CD4-positive, alpha-beta T cell treated with Interleukin-4 for 4 hours (primary cell): ENCODE data around the gene YKT6.
"Not testable (repeated sequence)": the region's sequence is repeated elsewhere in the genome, so short reads cannot be mapped to it uniquely, and the experiment has no call there.

Experiments
- DNase-seq: peaks from one replicate; pipeline ENCODE4 v3.0.0-alpha.2; 2020

Gene YKT6

DNA sequence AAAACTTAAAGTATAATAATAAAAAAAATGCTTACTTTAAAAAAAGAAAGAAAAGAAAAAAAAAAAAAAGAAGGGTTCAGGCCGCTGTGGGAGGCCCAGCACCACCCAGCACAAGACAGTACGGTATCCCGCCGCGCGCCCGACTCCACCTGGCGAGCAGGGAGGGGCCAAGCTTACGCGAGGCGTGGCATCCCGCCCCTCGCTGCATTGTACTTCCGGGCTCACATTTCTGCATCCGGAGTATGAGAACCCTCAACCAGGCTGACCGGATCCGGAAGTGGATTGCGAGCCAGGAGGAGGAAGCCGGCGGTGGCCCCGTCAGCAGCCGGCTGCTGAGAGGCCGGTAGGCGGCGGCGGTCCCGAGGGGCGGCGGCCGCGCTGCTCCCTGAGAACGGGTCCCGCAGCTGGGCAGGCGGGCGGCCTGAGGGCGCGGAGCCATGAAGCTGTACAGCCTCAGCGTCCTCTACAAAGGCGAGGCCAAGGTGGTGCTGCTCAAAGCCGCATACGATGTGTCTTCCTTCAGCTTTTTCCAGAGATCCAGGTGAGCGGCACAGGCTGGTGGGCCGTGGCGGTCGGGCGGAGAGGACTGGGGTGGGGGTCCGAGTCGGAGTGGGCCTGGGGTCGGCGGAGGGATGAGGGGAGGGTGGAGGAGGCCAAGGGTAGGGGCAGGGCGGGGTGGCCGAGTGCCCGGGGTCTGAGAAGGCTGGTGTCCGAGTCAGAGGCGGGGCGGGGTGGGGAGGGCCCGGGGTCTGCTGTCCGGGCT lies at the start of gene YKT6:
YKT6 (plus strand) TSS at position 280 of the 763 bp plus-strand sequence; CDS start at position 438, 158 bp downstream.
- DNase-seq: peak; percentile 94

DNA sequence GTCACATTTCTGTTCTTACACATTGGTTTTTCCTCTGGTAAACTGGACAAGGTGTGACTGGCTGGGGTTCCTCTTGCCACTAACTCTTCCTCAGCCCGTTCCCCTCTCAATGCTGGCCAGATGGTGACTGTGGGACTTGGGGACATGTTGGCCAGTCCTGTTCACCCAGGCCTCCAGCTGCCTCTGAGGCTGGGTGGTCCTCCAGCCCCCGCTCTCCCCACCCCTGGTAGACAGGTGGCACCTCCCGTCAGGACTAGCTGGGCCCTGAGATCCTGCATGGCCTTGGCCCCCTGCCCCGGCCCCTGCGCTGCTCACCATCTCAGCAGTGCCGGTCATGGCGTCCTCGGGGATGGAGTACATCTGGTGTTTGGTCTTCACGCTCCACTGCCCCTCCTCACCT lies 48.8 kb upstream of the YKT6 start:
- no peak for DNase-seq

DNA sequence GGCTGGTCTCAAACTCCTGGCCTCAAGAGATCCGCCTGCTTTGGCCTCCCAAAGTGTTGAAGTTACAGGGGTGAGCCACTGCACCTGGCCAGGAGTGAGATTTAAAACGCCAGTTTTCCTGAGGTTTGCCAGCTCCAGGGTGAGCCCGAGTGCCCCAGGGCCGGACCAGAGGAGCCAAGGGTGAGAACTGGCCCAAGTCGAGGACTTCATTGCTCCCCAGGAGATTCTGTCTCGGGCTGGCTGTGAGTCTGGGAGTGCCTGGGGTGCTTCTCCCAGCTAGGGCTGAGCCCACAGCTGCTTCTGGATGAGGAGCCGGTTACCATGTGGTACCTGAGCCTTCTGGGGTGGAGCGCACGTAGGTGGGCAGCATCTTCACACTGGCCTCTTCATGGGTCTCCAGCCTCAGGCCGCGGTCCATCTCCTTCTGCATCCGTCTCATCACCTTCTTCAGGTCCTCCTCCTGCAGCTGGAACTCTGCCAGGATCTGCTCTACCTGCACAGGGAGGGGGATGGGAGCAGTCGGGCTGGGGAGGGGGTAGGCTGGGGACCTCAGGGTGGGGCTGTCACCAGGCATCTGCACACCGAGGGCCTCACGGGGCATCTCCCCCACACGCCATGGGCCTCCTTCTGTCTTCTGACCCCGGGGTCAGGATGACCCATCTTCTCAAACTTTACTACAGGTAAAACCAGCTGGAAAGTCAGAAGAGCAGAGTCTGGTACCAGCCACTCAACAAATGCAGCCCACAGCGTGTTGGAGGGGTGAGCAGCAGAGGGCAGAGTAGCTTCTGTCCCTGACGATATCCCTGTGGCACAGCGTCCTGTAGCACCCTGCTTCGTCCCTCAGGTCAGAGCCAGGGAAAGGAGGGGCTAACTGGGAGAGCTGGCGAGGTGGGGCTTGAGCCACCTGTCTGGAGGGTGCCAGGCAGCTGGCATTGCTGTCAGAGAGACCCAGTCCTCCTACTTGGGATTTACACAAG lies 47.5 kb upstream of the YKT6 start:
- DNase-seq: no peak

DNA sequence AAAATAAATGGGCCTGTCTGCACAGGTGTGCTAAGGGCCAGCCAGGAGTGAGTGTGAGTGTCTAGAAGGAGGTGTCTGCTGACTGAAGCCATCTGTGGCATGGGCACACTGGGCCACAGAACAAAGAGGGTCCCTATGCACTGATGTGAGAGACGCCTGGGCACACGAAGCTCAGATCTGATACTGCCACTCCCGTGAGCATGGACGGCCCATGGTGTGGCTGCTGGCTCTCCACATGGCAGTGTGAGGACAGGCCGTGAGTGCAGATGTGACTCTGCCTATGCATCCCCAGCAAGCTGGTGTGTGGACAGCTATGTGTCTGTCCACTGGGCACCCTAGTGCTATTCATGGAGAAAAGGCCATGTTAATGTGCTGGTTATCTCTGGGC lies 46.8 kb upstream of the YKT6 start:
- DNase-seq: no peak

DNA sequence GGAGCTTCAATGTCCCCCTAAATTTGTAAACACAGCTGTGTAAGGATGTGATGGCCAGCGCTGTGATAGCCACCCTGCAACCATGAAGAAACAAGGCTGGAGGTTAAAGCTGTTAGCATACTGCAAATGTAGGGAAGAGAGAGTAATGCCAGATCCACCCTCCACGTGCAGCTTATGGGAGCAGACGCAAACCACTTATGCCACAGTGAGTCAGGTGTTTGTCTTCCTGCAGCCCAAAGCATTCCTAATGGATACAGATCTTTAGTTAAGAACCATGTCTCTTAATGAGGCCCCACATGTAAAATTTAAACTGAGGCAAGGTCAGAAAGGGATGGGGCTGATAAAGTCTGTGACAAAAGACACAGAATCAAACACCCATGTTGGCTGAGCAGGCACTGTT lies 46.1 kb upstream of the YKT6 start:
- DNase-seq: no peak

DNA sequence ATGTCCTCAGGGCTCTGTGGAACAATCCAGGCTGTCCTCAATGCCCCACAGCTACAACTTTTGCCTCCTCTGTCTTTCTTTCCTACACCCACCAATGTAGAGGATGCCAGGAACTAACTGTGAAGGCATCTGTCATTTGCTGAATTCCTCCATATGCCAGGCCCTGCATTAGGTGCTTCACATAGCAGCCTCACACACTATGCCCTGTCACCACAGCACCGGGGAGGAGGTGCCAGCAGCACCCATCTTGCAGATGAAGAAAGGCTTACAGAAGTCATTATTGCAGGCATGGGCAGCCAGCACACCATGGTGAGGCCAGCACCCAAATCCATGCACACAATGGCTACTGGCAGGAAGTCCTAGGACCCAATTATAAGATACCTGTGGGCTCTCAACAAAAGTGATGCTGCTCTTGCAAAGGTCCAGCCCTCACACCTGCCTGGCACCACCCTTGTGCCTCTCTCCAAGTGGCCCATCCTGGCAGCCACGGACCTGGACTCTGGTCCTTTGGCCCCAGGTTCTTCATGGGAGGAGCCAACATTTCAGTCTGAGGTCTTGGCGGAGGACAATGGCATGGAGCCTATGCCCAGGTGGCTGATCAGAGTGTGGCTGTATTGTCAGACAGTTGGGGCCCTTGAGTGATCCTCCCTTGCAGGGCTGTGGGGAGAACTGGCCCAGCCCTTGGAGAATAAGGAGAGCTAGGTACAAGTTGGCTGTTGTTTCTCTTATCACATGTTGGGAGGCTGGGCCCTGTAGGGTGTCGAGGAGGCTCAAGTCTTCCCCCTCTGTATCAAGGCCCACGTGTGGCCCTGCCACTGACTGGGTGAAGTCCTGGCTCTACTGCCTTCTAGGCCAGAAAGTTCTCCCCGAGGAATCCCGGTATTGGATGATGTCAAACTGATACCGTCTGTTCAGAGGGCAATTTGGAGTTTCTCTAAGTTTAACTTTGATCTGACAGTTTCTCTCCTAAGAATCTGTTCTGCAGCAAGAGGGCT lies 45.3 kb upstream of the YKT6 start:
- no peak for DNase-seq

DNA sequence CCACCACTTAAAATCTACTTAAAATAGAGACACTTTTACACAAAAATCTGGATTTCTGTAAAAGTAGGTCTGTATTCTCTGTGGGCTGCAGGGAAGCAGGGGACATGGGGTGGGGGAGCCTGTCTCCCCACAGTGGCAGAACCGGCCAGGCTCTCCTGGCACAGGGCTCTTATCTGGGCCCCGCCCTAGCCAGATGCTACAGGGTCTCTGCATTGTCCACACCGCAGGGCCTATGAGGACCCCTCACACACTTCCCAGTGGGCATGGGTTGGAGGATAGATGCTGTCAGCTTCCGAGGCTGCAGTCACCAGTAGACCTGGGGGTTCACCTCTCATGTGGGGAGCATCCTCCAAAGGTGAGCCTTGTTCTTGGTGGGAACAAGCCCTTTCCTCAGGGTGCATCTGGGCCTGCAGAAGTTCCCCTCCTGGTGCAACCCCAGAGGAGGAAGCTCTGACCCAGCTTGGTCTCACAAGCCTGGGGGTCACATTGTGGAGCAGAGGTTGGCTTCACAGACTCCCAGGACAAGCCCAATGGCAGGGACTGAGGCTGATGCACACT lies 44.2 kb upstream of the YKT6 start:
- DNase-seq: no peak

DNA sequence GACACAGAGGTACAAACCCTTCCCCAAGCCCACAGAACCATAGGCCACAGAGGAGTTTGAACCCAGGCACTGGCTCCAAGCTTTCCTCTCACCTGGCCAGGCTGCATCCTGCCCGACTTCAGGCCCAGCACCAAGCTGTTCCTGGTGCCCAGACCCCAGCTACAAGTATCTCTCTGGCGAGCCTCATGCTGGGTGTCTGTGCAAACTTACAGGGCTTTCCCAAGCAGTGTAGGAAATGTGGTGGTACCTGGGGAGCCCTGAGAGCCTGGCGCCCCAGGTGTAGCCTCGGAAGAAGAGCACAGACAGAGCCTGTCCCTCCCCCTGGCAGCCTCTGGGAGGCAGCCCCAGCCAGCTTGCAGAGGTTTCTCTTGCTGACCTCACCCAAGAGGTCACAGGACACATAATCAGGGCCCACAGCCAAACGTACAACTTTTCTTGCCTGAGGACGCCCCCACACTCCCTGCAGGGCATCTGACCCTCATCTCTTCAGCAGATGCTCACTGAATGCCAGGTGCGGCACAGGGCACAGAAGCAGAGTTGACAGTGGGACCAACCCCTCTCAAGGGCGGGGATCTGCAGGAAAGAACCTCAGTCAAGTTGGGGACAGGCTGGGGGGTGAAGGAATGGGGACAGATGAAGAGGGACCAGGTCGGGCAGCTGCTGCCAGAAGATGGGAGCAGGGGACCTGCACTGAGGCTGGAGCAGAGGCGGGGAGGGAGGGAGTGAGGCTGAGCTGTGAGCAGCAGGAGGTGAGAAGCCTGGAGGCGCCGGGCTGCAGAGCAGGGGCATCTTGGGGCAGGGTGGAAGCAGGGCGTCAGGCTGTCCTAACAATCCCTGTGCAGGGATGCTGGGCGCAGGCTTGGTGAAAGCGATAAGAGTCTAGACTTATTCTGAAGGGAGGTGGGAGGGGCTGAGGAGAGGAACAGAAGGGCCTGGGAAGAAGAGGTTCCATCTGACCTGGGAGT lies 43.4 kb upstream of the YKT6 start:
- no peak for DNase-seq

DNA sequence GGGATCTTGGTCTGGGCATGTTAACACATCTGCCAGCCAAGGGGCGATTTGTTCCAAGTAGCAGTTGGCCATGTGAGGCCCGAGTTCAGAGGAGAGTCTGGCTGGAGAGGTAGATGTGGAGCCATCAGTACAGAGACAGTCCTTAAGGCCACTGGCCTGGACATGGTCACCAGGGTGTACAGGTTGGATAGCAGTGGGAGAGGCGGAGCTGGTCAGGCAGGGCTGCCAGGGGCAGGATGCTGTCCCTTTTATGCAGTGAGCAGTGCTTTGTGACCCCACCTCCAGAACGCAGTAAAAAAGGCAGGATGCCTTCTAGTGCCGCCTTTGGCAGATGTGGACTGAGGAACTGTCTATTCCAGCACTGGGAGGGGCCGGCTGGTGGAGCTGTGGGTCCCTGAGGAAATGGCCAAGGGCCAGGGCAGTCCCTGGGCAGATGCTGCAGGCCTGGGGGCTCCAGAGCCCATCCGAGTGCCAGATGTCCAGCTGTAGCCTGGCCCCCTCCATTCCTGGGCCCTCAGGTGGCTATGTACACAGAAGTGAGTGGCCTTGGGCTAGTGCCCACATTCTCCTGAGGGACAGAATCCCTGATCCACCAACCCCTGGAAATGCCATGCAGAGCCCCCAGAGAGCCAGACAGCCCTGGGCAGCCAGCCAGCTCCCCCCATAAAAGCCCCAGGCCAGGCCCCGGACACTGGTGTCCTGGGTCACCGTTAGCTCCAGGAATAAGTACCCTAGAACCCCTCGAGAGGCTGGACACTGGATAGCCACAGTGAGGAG lies 42.5 kb upstream of the YKT6 start:
- DNase-seq: no peak

DNA sequence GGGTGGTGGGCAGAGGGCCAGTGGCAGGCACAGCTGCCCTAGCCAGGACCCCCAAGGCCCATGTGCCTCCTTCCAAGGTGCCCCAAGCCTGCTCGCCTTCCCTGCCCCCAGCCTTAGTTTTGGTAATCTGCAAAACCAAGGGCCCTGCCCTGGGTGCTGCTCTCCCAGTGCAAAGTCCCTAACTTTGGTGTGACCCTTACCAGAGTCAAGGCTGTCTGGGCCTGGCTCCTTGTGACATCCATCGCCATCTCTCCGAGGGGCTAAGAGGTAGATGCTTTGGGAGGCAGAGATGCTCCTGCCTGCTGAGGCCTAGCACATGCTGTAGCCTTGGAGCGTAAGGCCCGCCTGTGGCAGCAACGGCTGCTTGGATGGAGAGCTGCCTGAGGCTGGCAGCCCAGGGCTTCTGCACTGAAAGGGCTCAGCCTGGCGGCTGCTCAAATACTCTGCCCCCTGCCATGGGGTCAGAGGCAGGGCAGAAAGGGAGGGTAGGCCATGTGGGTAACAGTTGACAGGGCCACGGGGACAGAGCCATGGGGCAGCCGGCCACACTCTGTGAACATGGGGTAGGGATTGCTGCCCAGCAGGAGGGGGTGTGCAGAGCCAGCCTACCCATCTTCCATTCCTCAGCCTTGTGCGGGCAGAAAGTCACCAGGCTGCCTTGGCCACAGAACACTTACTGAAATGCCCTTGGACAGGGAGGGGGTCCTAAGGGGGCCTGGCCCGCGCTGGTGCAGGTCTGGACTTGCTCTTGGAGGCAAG lies 41.7 kb upstream of the YKT6 start:
- no peak for DNase-seq

DNA sequence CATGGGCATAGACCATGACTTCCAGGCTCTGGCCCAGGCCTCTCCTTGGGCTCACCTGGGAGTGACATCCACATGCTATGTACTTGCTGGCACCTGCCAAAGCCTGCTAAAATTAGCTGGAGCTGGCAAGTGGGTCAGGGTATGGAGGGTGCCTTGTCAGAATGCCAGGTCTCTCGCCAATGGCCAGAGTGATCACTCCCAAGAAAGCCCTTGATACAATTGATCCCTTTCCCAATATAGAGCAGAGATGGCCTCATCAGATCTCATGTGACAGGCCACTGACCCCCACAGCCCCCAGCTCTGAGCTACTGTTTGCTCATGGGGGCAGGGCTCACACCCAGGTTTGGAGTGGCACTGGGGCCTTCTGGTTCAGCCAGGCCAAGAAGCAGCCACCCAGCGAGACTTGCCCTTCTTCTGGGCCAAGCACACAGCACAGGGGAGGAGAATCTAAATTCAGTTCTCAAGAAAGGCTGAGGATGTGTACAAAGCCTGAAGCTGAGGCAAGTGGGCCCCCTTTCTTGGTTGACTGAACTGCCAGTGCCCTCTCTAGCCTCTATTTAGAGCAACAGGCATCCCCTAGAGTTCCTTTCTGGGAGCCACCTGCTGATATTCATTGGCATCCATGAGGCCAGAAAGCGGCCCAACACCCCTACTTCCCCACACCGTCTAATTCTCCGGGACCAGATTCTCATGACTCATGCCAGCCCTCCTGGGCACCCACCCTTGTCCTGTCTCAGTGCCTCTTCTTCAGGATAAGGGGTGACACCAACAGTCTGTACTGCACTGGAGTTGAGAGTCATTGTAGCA lies 40.8 kb upstream of the YKT6 start:
- no peak for DNase-seq

DNA sequence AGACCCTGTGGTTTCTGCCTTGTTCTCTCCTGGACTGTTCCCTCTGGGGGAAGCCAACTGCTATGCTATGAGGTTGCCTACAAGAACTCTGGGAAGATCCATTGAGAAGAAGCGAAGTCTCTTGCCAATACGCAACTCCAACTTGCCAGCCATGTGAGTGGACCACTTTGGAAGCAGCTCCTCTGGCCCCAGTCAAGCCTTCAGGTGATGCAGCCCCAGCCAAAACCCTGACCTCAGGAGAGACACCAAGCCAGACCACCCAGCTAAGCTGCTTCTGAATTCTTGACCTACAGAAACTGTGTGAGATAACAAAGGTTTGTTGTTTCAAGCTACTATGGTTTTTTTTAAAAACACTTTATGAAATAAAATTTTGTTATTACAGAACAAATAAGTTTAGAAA lies 39.4 kb upstream of the YKT6 start:
- no peak for DNase-seq

DNA sequence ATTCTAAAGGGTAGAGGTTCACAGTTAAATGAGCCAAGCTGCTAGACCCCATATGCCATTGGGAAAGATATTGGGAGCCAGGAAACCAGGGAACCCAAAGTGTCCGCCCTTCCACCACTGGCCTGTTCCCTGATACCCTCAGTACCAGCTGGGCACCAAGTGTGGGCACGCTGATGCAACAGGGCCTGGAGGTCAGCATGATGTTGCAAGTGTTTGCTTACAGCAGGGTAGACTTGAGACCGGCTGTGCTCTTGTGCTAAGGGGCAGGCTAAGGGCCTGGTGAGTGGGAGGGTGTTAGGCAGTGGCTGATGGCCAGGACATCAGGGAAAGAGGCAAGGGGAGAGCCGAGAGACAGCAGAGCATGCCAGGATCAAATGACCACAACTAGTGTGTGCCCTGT lies 38.6 kb upstream of the YKT6 start:
- DNase-seq: no peak

DNA sequence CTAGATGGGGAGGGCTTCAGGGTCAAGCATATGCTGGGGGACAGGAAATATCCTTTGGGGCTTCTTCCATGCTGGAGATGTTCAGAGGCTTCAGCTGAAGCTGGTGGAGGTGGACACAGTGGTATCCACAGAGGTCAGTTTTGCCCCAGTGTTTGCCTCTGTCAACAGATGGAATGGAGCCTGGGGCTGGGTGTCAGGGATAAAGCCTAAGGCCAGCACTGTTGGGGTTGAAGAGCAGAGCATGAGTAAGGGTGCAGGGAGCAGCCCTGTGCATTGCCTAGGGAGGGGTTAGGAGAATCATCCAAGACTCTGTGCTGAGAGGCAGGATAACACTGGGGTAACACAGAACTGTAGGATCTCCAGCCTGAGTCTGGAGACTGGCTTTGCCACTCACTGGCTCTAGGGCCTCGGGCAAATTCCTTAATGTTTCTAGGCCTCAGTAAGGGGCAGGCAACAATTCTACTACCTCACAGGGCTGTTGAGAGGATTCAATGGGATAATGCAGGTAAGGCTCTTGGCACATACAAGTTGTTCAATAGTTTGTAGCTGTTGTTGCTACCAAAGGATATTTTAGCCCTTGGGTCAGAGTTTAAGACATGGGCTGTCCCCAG lies 37.9 kb upstream of the YKT6 start:
- no peak for DNase-seq

DNA sequence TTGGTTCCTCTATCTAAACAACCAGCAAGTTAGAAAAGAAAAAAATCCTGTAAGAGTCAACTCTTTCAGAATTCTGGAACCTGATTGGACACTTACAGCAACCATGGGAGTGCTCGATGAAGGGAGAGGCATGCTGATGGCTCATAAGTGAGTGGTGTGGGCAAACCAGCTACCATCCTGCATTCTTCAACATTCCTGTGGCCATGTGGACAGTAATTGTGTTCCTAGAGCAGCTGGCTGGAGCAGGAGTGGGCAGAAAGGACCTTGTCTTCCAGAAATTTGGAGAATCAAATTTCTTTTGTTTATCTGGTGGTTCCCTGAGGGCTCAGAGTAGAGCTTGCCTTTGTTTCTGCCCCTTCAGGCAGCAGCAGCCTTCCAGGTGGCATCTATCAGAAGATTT lies 37.2 kb upstream of the YKT6 start:
- DNase-seq: no peak

DNA sequence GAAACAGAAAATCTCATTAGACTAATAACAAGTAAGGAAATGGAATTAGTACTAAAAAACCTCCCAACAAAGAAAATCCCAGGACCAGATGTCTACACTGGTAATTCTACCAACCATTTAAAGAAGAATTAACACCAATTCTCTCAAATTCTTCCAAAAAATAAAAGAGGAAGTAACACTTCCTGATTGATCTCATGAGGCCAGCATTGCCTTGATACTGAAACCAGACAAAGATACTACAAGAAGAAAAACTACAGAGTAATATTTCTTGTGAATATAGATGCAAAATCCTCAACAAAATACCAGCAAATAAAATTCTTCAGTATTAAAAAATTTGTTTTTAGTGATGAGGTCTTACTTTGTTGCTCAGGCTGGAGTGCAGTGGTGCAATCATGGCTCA lies 32.9 kb upstream of the YKT6 start:
- DNase-seq: no peak

DNA sequence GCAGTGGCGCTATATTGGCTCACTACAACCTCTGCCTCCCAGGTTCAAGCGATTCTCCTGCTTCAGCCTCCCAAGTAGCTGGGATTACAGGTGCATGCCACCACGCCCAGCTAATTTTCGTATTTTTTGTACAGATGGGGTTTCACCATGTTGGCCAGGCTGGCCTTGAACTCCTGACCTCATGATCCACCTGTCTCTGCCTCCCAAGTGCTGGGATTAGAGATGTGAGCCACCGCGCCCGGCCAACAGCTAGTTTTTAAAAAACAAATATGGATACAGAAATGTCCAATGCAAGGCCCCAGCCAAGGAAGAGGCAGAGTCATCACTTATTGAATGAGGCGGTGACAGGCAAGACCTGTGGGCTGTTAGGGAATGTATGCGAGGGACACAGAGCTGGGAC lies 28.9 kb upstream of the YKT6 start:
- DNase-seq: not testable (repeated sequence)

DNA sequence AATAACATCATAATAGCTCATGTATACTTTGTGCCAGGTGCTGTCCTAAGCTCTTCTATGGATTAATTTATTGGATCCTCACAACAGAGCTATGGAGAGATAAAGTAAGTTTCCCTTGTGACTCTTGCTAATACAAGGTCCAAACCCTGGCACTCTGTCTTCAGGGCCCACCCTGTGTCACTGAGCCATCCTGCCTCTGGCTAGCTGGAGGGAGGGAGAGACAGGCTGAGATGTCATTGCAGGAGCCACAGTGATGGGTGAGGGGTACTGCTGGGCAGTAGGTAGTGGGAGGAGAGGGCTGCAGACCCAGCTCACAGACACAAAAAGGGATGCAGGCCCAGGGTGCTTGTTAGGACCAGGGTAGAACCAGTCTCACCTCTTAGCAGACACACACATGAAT lies 28.4 kb upstream of the YKT6 start:
- no peak for DNase-seq
